Stomach (tissue), 9 donors: Measurements from ENCODE around the gene SYDE1. TPM values are rescaled to one million over a fixed set of nuclear protein-coding genes. Genes with fewer than 3 reads are reported as not detected.

ENCODE experiments used
- DNase-seq, 2 donors: peaks; one replicate each; pipeline versions ENCODE4 v3.0.0 to v3.0.0-alpha.2; 2013 to 2019
- H3K27ac ChIP-seq, 5 donors: fragments of 200-600 bp in 4 of 5; sonication (generic) in 4 of 5; one replicate each; pipeline ENCODE4 v1.5.1; 2013 to 2019; ENCODE audit warnings: mild to moderate bottlenecking in 1 of 5, moderate library complexity in 1 of 5
- H3K27me3 ChIP-seq, 3 donors: fragments of 200-600 bp; sonication (generic); one replicate each; pipeline ENCODE4 v1.5.1; 2017 to 2019; ENCODE audit warnings: mixed run types in 1 of 3
- H3K36me3 ChIP-seq, 4 donors: fragments of 200-600 bp; sonication (generic); 1 replicate in 3 of 4; 2 replicates in 1 of 4; pipeline ENCODE4 v1.5.1; 2016 to 2019
- H3K4me1 ChIP-seq, 4 donors: fragments of 200-600 bp; sonication (generic); one replicate each; pipeline ENCODE4 v1.5.1; 2016 to 2019
- H3K4me3 ChIP-seq, 4 donors: fragments of 200-600 bp; sonication (generic) in 3 of 4; one replicate each; pipeline ENCODE4 v1.5.1; 2016 to 2019; ENCODE audit warnings: mild to moderate bottlenecking in 1 of 4
- H3K9me3 ChIP-seq, 4 donors: fragments of 200-600 bp; sonication (generic); one replicate each; pipeline ENCODE4 v1.5.1; 2016 to 2019
- CTCF ChIP-seq, 7 experiments: fragments of 450-650 bp in 4 of 7; fragments of 200-600 bp in 3 of 7; sonication (generic) in 3 of 7; IDR thresholded peaks; one replicate each; pipeline ENCODE4 v1.5.1; 2016 to 2019; ENCODE audit warnings: antibody characterized with exemption in 7 of 7, control low read depth in 2 of 7, mild to moderate bottlenecking in 1 of 7
- EP300 ChIP-seq: sonication (generic); formaldehyde crosslinking; IDR thresholded peaks from one replicate; pipeline ENCODE4 v1.6.1; 2017; ENCODE audit warnings: antibody characterized with exemption
- POLR2A ChIP-seq, 4 donors: fragments of 450-650 bp; IDR thresholded peaks; one replicate each; pipeline ENCODE4 v1.6.1; 2016; ENCODE audit warnings: antibody characterized with exemption in 4 of 4, control low read depth in 2 of 4, mild to moderate bottlenecking in 1 of 4, moderate library complexity in 1 of 4
- POLR2AphosphoS5 ChIP-seq, 3 donors: sonication (generic); formaldehyde crosslinking; IDR thresholded peaks; one replicate each; pipeline ENCODE4 v1.6.1; 2016; ENCODE audit warnings: antibody characterized with exemption in 3 of 3
- WGBS, 5 donors: extraction: QIAGEN DNeasy Blood & Tissue Kit in 3 of 5; methylation state at CpG; one replicate each; pipeline versions ENCODE4 v1.1.5 to v1.1.7; 2013 to 2018; 5-methylcytosine and 5-hydroxymethylcytosine counted together
- intact Hi-C: fragments of 100-400 bp; cut with DNase I; formaldehyde crosslinking; loops from one replicate; pipeline ENCODE4 v1.15.1; 2023; ENCODE audit warnings: low total_unique reads
- polyA plus RNA-seq, 3 donors: library from polyadenylated mRNA; stranded (reverse); fragments of 200-250 nt; gene quantifications; one replicate each; pipeline ENCODE4 v1.2.3, GENCODE V29; 2013
- total RNA-seq, 5 donors: library from RNA; depleted of rRNA; stranded (reverse); fragments of >200 nt; gene quantifications; one replicate each; pipeline versions ENCODE4 v1.1.0 to v1.2.3, GENCODE V29; 2014 to 2016
- donor health status: healthy with polysubstance abuse.
- donor health status: Bipolar disorder and iron deficiency.
- donor health status: healthy.

The SYDE1 gene
- total and polyA plus RNA-seq, 8 donors: 2.0 to 19.6 (median 9.6) TPM

GRCh38 chr19:15126131-15126910, 19.1 kb downstream of the SYDE1 start:
- H3K36me3 ChIP-seq: peaks cover 11 to 22% (median 19%) of the 10 kb centered on the region in 4 donors
- 49 to 61% (median 56%) methylated on average over 2 of the region's 2 CpGs for WGBS, 5 donors
- H3K4me3 ChIP-seq: peak overlapping the region; percentile 65 to 77 (median 70)
- DNase-seq: no peak
- H3K27me3 ChIP-seq: no peaks in the 10 kb centered on the region
- H3K27ac ChIP-seq: peak overlapping the region in 4 of 5 donors; percentile 90 to 94 (median 91)
- H3K4me1 ChIP-seq: peaks cover 15 to 34% (median 25%) of the 10 kb centered on the region in 4 donors
- H3K9me3 ChIP-seq: no peaks in the 10 kb centered on the region
- intact Hi-C loops: no loop called here
- TF ChIP-seq POLR2A (IDR thresholded peaks at IDR 0.05): no peak
- TF ChIP-seq EP300: no peak
- no peak for TF ChIP-seq POLR2AphosphoS5 (IDR thresholded peaks at IDR 0.05)
- TF ChIP-seq CTCF (IDR thresholded peaks at IDR 0.05): no peak

- no peak for DNase-seq
- 63 to 75% (median 67%) methylated on average over 6 of the region's 6 CpGs for WGBS, 5 donors
- Histone ChIP-seq H3K27ac (no peak overlapping the region), H3K4me3 (no peak overlapping the region), H3K4me1 (peaks cover 15 to 27% (median 21%) of the 10 kb centered on the region in 4 donors), H3K27me3 (no peaks in the 10 kb centered on the region), H3K9me3 (no peaks in the 10 kb centered on the region), H3K36me3 (peaks cover 0 to 2% (median under 1%) of the 10 kb centered on the region in 4 donors)
- TF ChIP-seq CTCF (IDR thresholded peaks at IDR 0.05): no peak
- no peak for TF ChIP-seq POLR2A (IDR thresholded peaks at IDR 0.05)
- no peak for TF ChIP-seq EP300
- TF ChIP-seq POLR2AphosphoS5 (IDR thresholded peaks at IDR 0.05): no peak
- intact Hi-C loops: no loop called here
Observed at GRCh38 chr19:15128162-15128770, 21.1 kb downstream of the SYDE1 start.

- no peaks in the 10 kb centered on the region for H3K27me3 ChIP-seq
- DNase-seq: peak in 1 of 2 donors; percentile 82
- TF ChIP-seq POLR2AphosphoS5 (IDR thresholded peaks at IDR 0.05) (no peak), EP300 (no peak), CTCF (IDR thresholded peaks at IDR 0.05) (no peak)
- WGBS, 5 donors: 49 to 57% (median 53%) methylated on average over 16 of the region's 16 CpGs
- no peak overlapping the region for H3K4me3 ChIP-seq
- no peak overlapping the region for H3K27ac ChIP-seq
- H3K36me3 ChIP-seq: no peaks in the 10 kb centered on the region
- H3K9me3 ChIP-seq: no peaks in the 10 kb centered on the region
- intact Hi-C loops: no loop called here
- peaks cover 0 to 9% (median 4%) of the 10 kb centered on the region in 4 donors for H3K4me1 ChIP-seq
Observed at GRCh38 chr19:15129856-15130585, 22.8 kb downstream of the SYDE1 start.

GRCh38 chr19:15136234-15136954, 29.2 kb downstream of the SYDE1 start:
- 43 to 65% (median 52%) methylated on average over 2 of the region's 2 CpGs for WGBS, 5 donors
- no peaks in the 10 kb centered on the region for H3K36me3 ChIP-seq
- no peak for DNase-seq
- H3K4me3 ChIP-seq: no peak overlapping the region
- H3K27me3 ChIP-seq: no peaks in the 10 kb centered on the region
- no peak for TF ChIP-seq EP300
- no peak for TF ChIP-seq CTCF (IDR thresholded peaks at IDR 0.05)
- no peak for TF ChIP-seq POLR2AphosphoS5 (IDR thresholded peaks at IDR 0.05)
- no peak for TF ChIP-seq POLR2A (IDR thresholded peaks at IDR 0.05)
- H3K27ac ChIP-seq: no peak overlapping the region
- peaks cover 3 to 12% (median 8%) of the 10 kb centered on the region in 4 donors for H3K9me3 ChIP-seq
- intact Hi-C loops: no loop called here
- H3K4me1 ChIP-seq: no peaks in the 10 kb centered on the region
